Heart left ventricle (tissue), 13 donors: ENCODE data around the gene CHKA.

Experiments
- POLR2A ChIP-seq, 2 donors: fragments of 450-650 bp; IDR thresholded peaks; one replicate each; pipeline ENCODE4 v1.6.1; 2017; ENCODE audit warnings: antibody characterized with exemption in 2 of 2, mild to moderate bottlenecking in 2 of 2, moderate library complexity in 2 of 2
- TF ChIP-seq, protein P1 (sequence below), 12 donors: fragments of 200-600 bp; sonication (generic) in 4 of 12; IDR thresholded peaks; one replicate each; pipeline versions ENCODE4 v1.5.0 to v1.8.0; 2018 to 2022; ENCODE audit warnings: antibody characterized with exemption in 12 of 12, mild to moderate bottlenecking in 5 of 12
- donor health status: ischemic (EF 13 %, LVEDD 7.1; RV severe dilation, severe dysfunction).
- donor health status: DM: no; HTN: yes; CAD: no.
- donor health status: DM: no; HTN: no; CAD: no.
- donor health status: ischemic (EF 25% LVEDD 6.9; RV normal size, moderate dysfunction).
- donor health status: ischemic (EF 25% LVEDD 5.7; RV mildly dilated, moderate dysfunction).
- donor health status: ischemic (EF 35%, LVEDD 5.7; RV mildly dilated, moderate dysfunction).
- donor health status: nonischemic (EF 11% LVEDD 7.7; RV severe dilation, severe dysfunction).
- donor health status: DM: yes; HTN: yes; CAD: no.
- donor health status: PGD.
- donor health status: ischemic (EF 29% LVEDD 5.4; RV normal size, mild dysfunction).
- donor health status: nonischemic (EF 23%, LVEDD 6.1; RV moderate dilation, normal function).

DNA sequence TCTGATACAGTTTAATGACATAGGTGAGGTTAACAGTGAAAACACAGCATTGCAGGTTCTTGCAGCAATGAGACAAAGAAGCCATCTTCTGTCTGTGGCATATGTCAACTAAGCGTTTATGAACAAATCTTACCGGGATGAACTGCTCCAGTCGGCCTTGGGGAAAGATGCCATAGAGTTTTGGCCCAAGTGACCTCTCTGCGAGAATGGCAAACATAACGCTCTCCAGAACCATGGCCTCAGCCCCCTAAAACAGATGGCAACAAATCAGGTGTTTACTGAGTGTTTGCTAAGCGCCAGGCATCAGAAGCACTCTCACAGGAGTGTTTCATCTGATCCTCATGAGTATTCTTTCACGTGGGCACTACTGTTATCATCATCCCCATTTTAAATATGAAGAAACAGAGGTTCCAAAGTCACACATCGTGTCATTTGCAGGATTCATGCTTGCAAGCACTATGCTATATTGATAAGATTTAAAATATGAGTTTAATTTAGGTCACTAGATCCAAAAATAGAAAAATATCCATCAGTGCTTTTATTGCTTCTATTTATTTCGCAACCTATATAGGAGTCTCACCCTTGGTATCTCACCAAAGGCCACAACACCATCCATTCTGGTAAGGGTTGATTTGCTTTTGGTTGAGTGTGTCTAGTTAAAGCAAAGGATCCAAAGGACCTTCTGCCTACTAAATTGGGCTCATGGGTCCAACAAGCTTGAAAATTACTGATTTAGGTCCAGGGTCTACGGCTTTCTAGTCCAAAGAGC, 46.4 kb downstream of the CHKA start:
- TF ChIP-seq, protein P1, sequence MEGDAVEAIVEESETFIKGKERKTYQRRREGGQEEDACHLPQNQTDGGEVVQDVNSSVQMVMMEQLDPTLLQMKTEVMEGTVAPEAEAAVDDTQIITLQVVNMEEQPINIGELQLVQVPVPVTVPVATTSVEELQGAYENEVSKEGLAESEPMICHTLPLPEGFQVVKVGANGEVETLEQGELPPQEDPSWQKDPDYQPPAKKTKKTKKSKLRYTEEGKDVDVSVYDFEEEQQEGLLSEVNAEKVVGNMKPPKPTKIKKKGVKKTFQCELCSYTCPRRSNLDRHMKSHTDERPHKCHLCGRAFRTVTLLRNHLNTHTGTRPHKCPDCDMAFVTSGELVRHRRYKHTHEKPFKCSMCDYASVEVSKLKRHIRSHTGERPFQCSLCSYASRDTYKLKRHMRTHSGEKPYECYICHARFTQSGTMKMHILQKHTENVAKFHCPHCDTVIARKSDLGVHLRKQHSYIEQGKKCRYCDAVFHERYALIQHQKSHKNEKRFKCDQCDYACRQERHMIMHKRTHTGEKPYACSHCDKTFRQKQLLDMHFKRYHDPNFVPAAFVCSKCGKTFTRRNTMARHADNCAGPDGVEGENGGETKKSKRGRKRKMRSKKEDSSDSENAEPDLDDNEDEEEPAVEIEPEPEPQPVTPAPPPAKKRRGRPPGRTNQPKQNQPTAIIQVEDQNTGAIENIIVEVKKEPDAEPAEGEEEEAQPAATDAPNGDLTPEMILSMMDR (IDR thresholded peaks at IDR 0.05) = no peak
- no peak for TF ChIP-seq POLR2A (IDR thresholded peaks at IDR 0.05)
